Neural progenitor cell (in vitro differentiated cells): ENCODE data around the gene TXN. TPM values are rescaled to one million over a fixed set of nuclear protein-coding genes. Genes with fewer than 3 reads are reported as not detected.

Source experiments
- DNase-seq: peaks from one replicate; pipeline ENCODE4 v3.0.0-alpha.2; 2016; ENCODE audit warnings: low spot score
- H2AFZ ChIP-seq: fragments of 200-600 bp; sonication (generic); replicated peaks from 2 replicates; pipeline ENCODE4 v1.6.1; 2016; ENCODE audit warnings: antibody characterized with exemption
- H3F3A ChIP-seq: fragments of 200-600 bp; sonication (generic); 2 replicates; pipeline ENCODE4 v1.6.1; 2016; ENCODE audit warnings: antibody characterized with exemption, low read depth
- H3K27ac ChIP-seq: fragments of 200-600 bp; sonication (generic); 2 replicates; pipeline ENCODE4 v1.5.1; 2016; ENCODE audit warnings: mild to moderate bottlenecking
- H3K27me3 ChIP-seq: fragments of 200-600 bp; sonication (generic); 2 replicates; pipeline ENCODE4 v1.6.1; 2016; ENCODE audit warnings: mild to moderate bottlenecking, moderate library complexity
- H3K36me3 ChIP-seq: fragments of 200-600 bp; sonication (generic); 2 replicates; pipeline ENCODE4 v1.5.1; 2016
- H3K4me1 ChIP-seq: fragments of 200-600 bp; sonication (generic); 2 replicates; pipeline ENCODE4 v1.6.1; 2016; ENCODE audit warnings: mixed run types
- H3K4me2 ChIP-seq: fragments of 200-600 bp; sonication (generic); 2 replicates; pipeline ENCODE4 v1.6.1; 2016
- H3K4me3 ChIP-seq: fragments of 200-600 bp; sonication (generic); 2 replicates; pipeline ENCODE4 v1.5.1; 2016
- H3K79me2 ChIP-seq: fragments of 200-600 bp; sonication (generic); 2 replicates; pipeline ENCODE4 v1.6.1; 2016; ENCODE audit warnings: low read depth
- H3K9ac ChIP-seq: fragments of 200-600 bp; sonication (generic); 2 replicates; pipeline ENCODE4 v1.6.1; 2016
- H3K9me3 ChIP-seq: fragments of 200-600 bp; sonication (generic); 2 replicates; pipeline ENCODE4 v1.5.1; 2016; ENCODE audit warnings: low read depth
- H4K20me1 ChIP-seq: fragments of 200-600 bp; sonication (generic); 2 replicates; pipeline ENCODE4 v1.6.1; 2016; ENCODE audit warnings: low read depth
- H3K27ac Mint-ChIP-seq: 3 replicates; pipeline ENCODE4 v1.8.0; 2021; ENCODE audit warnings: mixed read lengths
- H3K27me3 Mint-ChIP-seq: 2 replicates; pipeline ENCODE4 v1.8.0; 2022; ENCODE audit warnings: low read depth, mild to moderate bottlenecking, inconsistent platforms, moderate library complexity, mixed read lengths; ENCODE audit not compliant: insufficient read depth
- H3K36me3 Mint-ChIP-seq: 3 replicates; pipeline ENCODE4 v1.8.0; 2021; ENCODE audit warnings: mixed read lengths
- H3K4me1 Mint-ChIP-seq: 3 replicates; pipeline ENCODE4 v1.8.0; 2021; ENCODE audit warnings: mixed read lengths
- H3K4me3 Mint-ChIP-seq: 3 replicates; pipeline ENCODE4 v1.8.0; 2021; ENCODE audit warnings: mild to moderate bottlenecking, moderate library complexity, mixed read lengths
- H3K9me3 Mint-ChIP-seq: 3 replicates; pipeline ENCODE4 v1.8.0; 2020; ENCODE audit warnings: mixed read lengths
- CTCF ChIP-seq: fragments of 200-600 bp; sonication (generic); IDR thresholded peaks from 2 replicates; pipeline ENCODE4 v1.5.1; 2017; ENCODE audit warnings: antibody characterized with exemption, mild to moderate bottlenecking
- EZH2 ChIP-seq: fragments of 200-600 bp; sonication (generic); IDR thresholded peaks from 2 replicates; pipeline ENCODE4 v1.6.1; 2017; ENCODE audit warnings: antibody characterized with exemption, mild to moderate bottlenecking, moderate library complexity
- EZH2phosphoT487 ChIP-seq: fragments of 200-600 bp; sonication (generic); IDR thresholded peaks from 2 replicates; pipeline ENCODE4 v1.6.1; 2017; ENCODE audit warnings: antibody characterized with exemption
- total RNA-seq: library from RNA; depleted of rRNA; stranded (reverse); fragments of >200 nt; gene quantifications from 2 replicates; pipeline ENCODE4 v1.2.3, GENCODE V29; 2015; ENCODE audit warnings: low replicate concordance

TXN gene
- total RNA-seq, 1 donor from 2014 or later: 252 TPM

DNA sequence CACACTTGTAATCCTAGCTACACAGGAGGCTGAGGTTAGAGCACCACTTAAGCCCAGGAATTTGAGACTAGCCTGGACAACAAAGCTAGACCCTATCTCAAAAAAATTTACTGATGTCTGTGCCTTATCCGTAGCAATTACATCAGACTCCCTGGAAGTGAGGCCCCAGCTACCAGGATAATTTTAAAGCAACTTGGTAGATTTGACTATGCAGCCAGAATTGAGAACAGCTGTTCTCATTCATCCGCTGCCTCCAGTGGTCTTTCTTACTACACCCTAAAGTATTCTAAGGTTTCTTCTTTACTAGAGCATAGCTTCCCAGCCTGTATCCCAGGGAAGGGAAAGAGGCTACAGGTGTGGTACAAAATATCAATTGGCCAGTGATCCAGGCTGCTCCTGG is 28.0 kb downstream of the TXN start:
- no peak overlapping the region for H2AFZ ChIP-seq
- no peaks in the 10 kb centered on the region for H3K79me2 ChIP-seq
- no peak for DNase-seq
- H3K9me3 ChIP-seq: no peaks in the 10 kb centered on the region
- no peak overlapping the region for H3K27ac ChIP-seq
- H3K4me3 Mint-ChIP-seq: no peak overlapping the region
- H3K27me3 ChIP-seq: no peaks in the 10 kb centered on the region
- H3K27ac Mint-ChIP-seq: no peak overlapping the region
- peaks cover 2% of the 10 kb centered on the region for H3K9me3 Mint-ChIP-seq
- TF ChIP-seq CTCF: no peak
- no peaks in the 10 kb centered on the region for H4K20me1 ChIP-seq
- H3K36me3 Mint-ChIP-seq: no peaks in the 10 kb centered on the region
- no peaks in the 10 kb centered on the region for H3K4me1 ChIP-seq
- no peaks in the 10 kb centered on the region for H3F3A ChIP-seq
- no peak overlapping the region for H3K4me2 ChIP-seq
- H3K9ac ChIP-seq: no peak overlapping the region
- H3K27me3 Mint-ChIP-seq: peaks cover 4% of the 10 kb centered on the region
- H3K4me3 ChIP-seq: no peak overlapping the region
- H3K4me1 Mint-ChIP-seq: no peaks in the 10 kb centered on the region
- no peaks in the 10 kb centered on the region for H3K36me3 ChIP-seq

DNA sequence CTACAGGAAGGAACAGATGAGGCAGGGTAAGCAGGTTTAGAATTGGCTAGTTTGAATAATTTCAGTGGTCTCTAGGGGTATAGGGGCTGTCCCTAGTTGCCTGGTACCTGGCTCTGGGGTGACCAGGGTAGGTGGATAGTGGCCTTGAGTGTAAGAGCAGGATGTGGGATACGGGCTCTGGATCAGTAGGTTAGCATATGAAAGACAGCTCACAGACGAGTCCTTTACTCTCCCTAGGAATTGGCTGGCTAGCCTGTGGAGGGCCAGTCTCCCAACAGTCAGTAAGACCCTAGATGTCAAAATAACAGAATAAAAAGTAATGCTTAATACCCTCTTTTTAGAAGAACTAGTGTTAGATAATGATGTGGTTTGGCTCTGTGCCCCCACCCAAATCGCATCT is 31.7 kb downstream of the TXN start:
- no peaks in the 10 kb centered on the region for H3K9me3 Mint-ChIP-seq
- H3K4me1 ChIP-seq: no peaks in the 10 kb centered on the region
- H2AFZ ChIP-seq: no peak overlapping the region
- no peak for TF ChIP-seq EZH2
- no peak for TF ChIP-seq EZH2phosphoT487
- TF ChIP-seq CTCF: no peak
- no peaks in the 10 kb centered on the region for H4K20me1 ChIP-seq
- DNase-seq: no peak
- no peaks in the 10 kb centered on the region for H3K9me3 ChIP-seq
- H3K27me3 Mint-ChIP-seq: peaks cover 4% of the 10 kb centered on the region
- H3K27ac ChIP-seq: no peak overlapping the region
- H3K27ac Mint-ChIP-seq: no peak overlapping the region
- no peaks in the 10 kb centered on the region for H3K36me3 Mint-ChIP-seq
- H3K4me2 ChIP-seq: no peak overlapping the region
- H3K27me3 ChIP-seq: no peaks in the 10 kb centered on the region
- H3K36me3 ChIP-seq: no peaks in the 10 kb centered on the region
- no peak overlapping the region for H3K4me3 ChIP-seq
- H3K79me2 ChIP-seq: no peaks in the 10 kb centered on the region
- H3K9ac ChIP-seq: no peak overlapping the region
- no peaks in the 10 kb centered on the region for H3F3A ChIP-seq
- no peaks in the 10 kb centered on the region for H3K4me1 Mint-ChIP-seq
- no peak overlapping the region for H3K4me3 Mint-ChIP-seq

GRCh38 chr9:110220809-110221208 is 35.5 kb downstream of the TXN start:
- TF ChIP-seq CTCF (no peak), EZH2phosphoT487 (no peak), EZH2 (no peak)
- no peaks in the 10 kb centered on the region for H3K9me3 Mint-ChIP-seq
- Histone ChIP-seq H3K27me3 (no peaks in the 10 kb centered on the region), H3K4me1 (no peaks in the 10 kb centered on the region), H3K4me2 (no peak overlapping the region), H3K36me3 (no peaks in the 10 kb centered on the region), H3K9ac (no peak overlapping the region), H3K27ac (no peak overlapping the region), H3F3A (no peaks in the 10 kb centered on the region), H4K20me1 (no peaks in the 10 kb centered on the region), H2AFZ (no peak overlapping the region), H3K9me3 (no peaks in the 10 kb centered on the region), H3K79me2 (no peaks in the 10 kb centered on the region), H3K4me3 (no peak overlapping the region)
- H3K4me1 Mint-ChIP-seq: no peaks in the 10 kb centered on the region
- DNase-seq: no peak
- no peak overlapping the region for H3K27ac Mint-ChIP-seq
- H3K27me3 Mint-ChIP-seq: no peaks in the 10 kb centered on the region
- no peaks in the 10 kb centered on the region for H3K36me3 Mint-ChIP-seq
- H3K4me3 Mint-ChIP-seq: no peak overlapping the region

GRCh38 chr9:110217656-110218099 is 38.6 kb downstream of the TXN start:
- Histone ChIP-seq H4K20me1 (no peaks in the 10 kb centered on the region), H3K4me2 (no peak overlapping the region), H2AFZ (no peak overlapping the region), H3F3A (no peaks in the 10 kb centered on the region), H3K4me3 (no peak overlapping the region), H3K36me3 (no peaks in the 10 kb centered on the region), H3K9me3 (no peaks in the 10 kb centered on the region), H3K27ac (no peak overlapping the region), H3K9ac (no peak overlapping the region), H3K4me1 (no peaks in the 10 kb centered on the region), H3K79me2 (no peaks in the 10 kb centered on the region), H3K27me3 (no peaks in the 10 kb centered on the region)
- H3K27ac Mint-ChIP-seq: no peak overlapping the region
- DNase-seq: peak; percentile 52
- H3K4me3 Mint-ChIP-seq: no peak overlapping the region
- no peak for TF ChIP-seq EZH2
- TF ChIP-seq CTCF: peak; percentile 93
- H3K4me1 Mint-ChIP-seq: no peaks in the 10 kb centered on the region
- H3K9me3 Mint-ChIP-seq: no peaks in the 10 kb centered on the region
- H3K27me3 Mint-ChIP-seq: peaks cover 2% of the 10 kb centered on the region
- H3K36me3 Mint-ChIP-seq: no peaks in the 10 kb centered on the region
